22Rv1 (cell line): ENCODE measurements around the gene RELB.

Experiments
- ZFX ChIP-seq: fragments of 450-650 bp; IDR thresholded peaks from 2 replicates; pipeline ENCODE4 v1.6.1; 2017; ENCODE audit warnings: antibody characterized with exemption, borderline replicate concordance
- TF ChIP-seq, protein P1 (sequence below): fragments of 450-650 bp; IDR thresholded peaks from 2 replicates; pipeline ENCODE4 v1.5.1; 2017; ENCODE audit warnings: mild to moderate bottlenecking

GRCh38 chr19:45037393-45038169 is 36.3 kb downstream of the RELB start:
- TF ChIP-seq, protein P1, sequence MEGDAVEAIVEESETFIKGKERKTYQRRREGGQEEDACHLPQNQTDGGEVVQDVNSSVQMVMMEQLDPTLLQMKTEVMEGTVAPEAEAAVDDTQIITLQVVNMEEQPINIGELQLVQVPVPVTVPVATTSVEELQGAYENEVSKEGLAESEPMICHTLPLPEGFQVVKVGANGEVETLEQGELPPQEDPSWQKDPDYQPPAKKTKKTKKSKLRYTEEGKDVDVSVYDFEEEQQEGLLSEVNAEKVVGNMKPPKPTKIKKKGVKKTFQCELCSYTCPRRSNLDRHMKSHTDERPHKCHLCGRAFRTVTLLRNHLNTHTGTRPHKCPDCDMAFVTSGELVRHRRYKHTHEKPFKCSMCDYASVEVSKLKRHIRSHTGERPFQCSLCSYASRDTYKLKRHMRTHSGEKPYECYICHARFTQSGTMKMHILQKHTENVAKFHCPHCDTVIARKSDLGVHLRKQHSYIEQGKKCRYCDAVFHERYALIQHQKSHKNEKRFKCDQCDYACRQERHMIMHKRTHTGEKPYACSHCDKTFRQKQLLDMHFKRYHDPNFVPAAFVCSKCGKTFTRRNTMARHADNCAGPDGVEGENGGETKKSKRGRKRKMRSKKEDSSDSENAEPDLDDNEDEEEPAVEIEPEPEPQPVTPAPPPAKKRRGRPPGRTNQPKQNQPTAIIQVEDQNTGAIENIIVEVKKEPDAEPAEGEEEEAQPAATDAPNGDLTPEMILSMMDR = no peak
- no peak for TF ChIP-seq ZFX
